SU-DHL-6 (cell line): Measurements from ENCODE around the gene CCR5AS.

Experiments used
- H2AFZ ChIP-seq: fragments of 200-600 bp; sonication (generic); 2 replicates; pipeline ENCODE4 v1.6.1; 2014; ENCODE audit warnings: low read depth, mild to moderate bottlenecking, moderate library complexity, mixed read lengths, antibody characterized with exemption, low read length; ENCODE audit not compliant: severe bottlenecking
- H3F3A ChIP-seq: fragments of 200-600 bp; shearing (Covaris generic); 2 replicates; pipeline ENCODE4 v1.6.0; 2016; ENCODE audit warnings: antibody characterized with exemption, mild to moderate bottlenecking; ENCODE audit not compliant: insufficient read depth
- H3K27ac ChIP-seq: fragments of 200-600 bp; sonication (generic); 2 replicates; pipeline ENCODE4 v1.5.1; 2016; ENCODE audit warnings: low read depth, mild to moderate bottlenecking, low read length, moderate library complexity, mixed read lengths
- H3K27me3 ChIP-seq: fragments of 200-600 bp; sonication (generic), shearing (Covaris generic); 2 replicates; pipeline ENCODE4 v1.6.0; 2014; ENCODE audit warnings: mild to moderate bottlenecking, low read length
- H3K36me3 ChIP-seq: fragments of 200-600 bp; sonication (generic); 2 replicates; pipeline ENCODE4 v1.6.1; 2014; ENCODE audit warnings: mild to moderate bottlenecking, low read length, mixed read lengths
- H3K4me2 ChIP-seq: fragments of 300-600, 200-600 bp; shearing (Covaris generic), sonication (generic); 2 replicates; pipeline ENCODE4 v1.6.0; 2014; ENCODE audit warnings: low read length, low read depth, mild to moderate bottlenecking; ENCODE audit not compliant: poor library complexity, severe bottlenecking
- H3K4me3 ChIP-seq: fragments of 200-600 bp; sonication (generic); 2 replicates; pipeline ENCODE4 v1.5.1; 2014; ENCODE audit warnings: antibody characterized with exemption, low read length, mild to moderate bottlenecking, mixed read lengths; ENCODE audit not compliant: insufficient read depth, poor library complexity, severe bottlenecking
- H3K79me2 ChIP-seq: fragments of 200-600 bp; sonication (generic); 2 replicates; pipeline ENCODE4 v1.6.1; 2014; ENCODE audit warnings: mild to moderate bottlenecking, low read length, moderate library complexity; ENCODE audit not compliant: insufficient read depth
- H3K9ac ChIP-seq: fragments of 200-600 bp; sonication (generic); 2 replicates; pipeline ENCODE4 v1.7.0; 2014; ENCODE audit warnings: mild to moderate bottlenecking, low read length
- H3K9me2 ChIP-seq: fragments of 200-600 bp; sonication (generic); replicated peaks from 2 replicates; pipeline ENCODE4 v1.6.1; 2014; ENCODE audit warnings: low read length; ENCODE audit not compliant: insufficient read depth
- H3K9me3 ChIP-seq: fragments of 200-600 bp; sonication (generic); 2 replicates; pipeline ENCODE4 v1.6.1; 2014; ENCODE audit warnings: low read length, mixed read lengths; ENCODE audit not compliant: insufficient read depth
- H4K20me1 ChIP-seq: fragments of 200-600 bp; sonication (generic); 2 replicates; pipeline ENCODE4 v1.6.1; 2014; ENCODE audit warnings: low read depth, mild to moderate bottlenecking, antibody characterized with exemption, low read length, moderate library complexity, mixed read lengths
- CTCF ChIP-seq: fragments of 200-600 bp; sonication (generic); IDR thresholded peaks from one replicate; pipeline ENCODE4 v1.5.1; 2017; ENCODE audit warnings: antibody characterized with exemption, mild to moderate bottlenecking, low read length, moderate library complexity; ENCODE audit not compliant: insufficient read depth, poor library complexity, severe bottlenecking
- EZH2phosphoT487 ChIP-seq: fragments of 200-600 bp; sonication (generic), shearing (Covaris generic); conservative IDR thresholded peaks from 2 replicates; pipeline ENCODE4 v1.6.1; 2018; ENCODE audit warnings: mild to moderate bottlenecking, antibody characterized with exemption, low read length, moderate library complexity, mixed read lengths

Gene CCR5AS

GRCh38 chr3:46417841-46418611 is 11.2 kb upstream of the CCR5AS start:
- TF ChIP-seq EZH2phosphoT487 = no peak
- no peak for TF ChIP-seq CTCF
- no peaks in the 10 kb centered on the region for H3K27me3 ChIP-seq
- no peaks in the 10 kb centered on the region for H3K36me3 ChIP-seq
- no peaks in the 10 kb centered on the region for H3K9me3 ChIP-seq
- H3K9ac ChIP-seq = no peak overlapping the region
- H3K9me2 ChIP-seq = no peaks in the 10 kb centered on the region
- H3K4me2 ChIP-seq = no peak overlapping the region
- H4K20me1 ChIP-seq = no peaks in the 10 kb centered on the region
- no peak overlapping the region for H2AFZ ChIP-seq
- H3K27ac ChIP-seq = no peak overlapping the region
- H3K79me2 ChIP-seq = no peaks in the 10 kb centered on the region
- no peaks in the 10 kb centered on the region for H3F3A ChIP-seq
- H3K4me3 ChIP-seq = no peak overlapping the region

GRCh38 chr3:46416811-46417510 is 10.1 kb upstream of the CCR5AS start:
- Histone ChIP-seq H3K27ac (no peak overlapping the region), H2AFZ (no peak overlapping the region), H3K4me3 (no peak overlapping the region), H3F3A (no peaks in the 10 kb centered on the region), H3K36me3 (no peaks in the 10 kb centered on the region), H3K27me3 (no peaks in the 10 kb centered on the region), H3K4me2 (no peak overlapping the region), H3K79me2 (no peaks in the 10 kb centered on the region), H4K20me1 (no peaks in the 10 kb centered on the region), H3K9me2 (no peaks in the 10 kb centered on the region), H3K9ac (no peak overlapping the region), H3K9me3 (no peaks in the 10 kb centered on the region)
- TF ChIP-seq CTCF (no peak), EZH2phosphoT487 (no peak)

GRCh38 chr3:46416125-46416810 is 9.4 kb upstream of the CCR5AS start:
- Histone ChIP-seq H3K27me3 (no peaks in the 10 kb centered on the region), H3K36me3 (no peaks in the 10 kb centered on the region), H3K79me2 (no peaks in the 10 kb centered on the region), H3F3A (no peaks in the 10 kb centered on the region), H3K27ac (no peak overlapping the region), H3K9me3 (no peaks in the 10 kb centered on the region), H4K20me1 (no peaks in the 10 kb centered on the region), H3K9me2 (no peaks in the 10 kb centered on the region), H3K4me2 (no peak overlapping the region), H3K9ac (no peak overlapping the region), H2AFZ (no peak overlapping the region), H3K4me3 (no peak overlapping the region)
- no peak for TF ChIP-seq CTCF
- no peak for TF ChIP-seq EZH2phosphoT487
